Hematopoietic multipotent progenitor cell (in vitro differentiated cells): ENCODE results near the gene SLC25A47. TPM values are rescaled to one million over a fixed set of nuclear protein-coding genes. Genes with fewer than 3 reads are reported as not detected.
"Not testable (repeated sequence)": the region's sequence is repeated elsewhere in the genome, so short reads cannot be mapped to it uniquely, and the experiment has no call there.

Experiments
- DNase-seq, 3 donors: peaks; one replicate each; pipeline ENCODE4 v3.0.0-alpha.2; 2011 to 2015; ENCODE audit warnings: low read depth in 2 of 3, low spot score in 2 of 3
- total RNA-seq: library from RNA; depleted of rRNA; stranded (reverse); fragments of >200 nt; gene quantifications from one replicate; pipeline ENCODE4 v1.2.3, GENCODE V29; 2012

Gene SLC25A47
- total RNA-seq, 1 donor, result not detected

DNA sequence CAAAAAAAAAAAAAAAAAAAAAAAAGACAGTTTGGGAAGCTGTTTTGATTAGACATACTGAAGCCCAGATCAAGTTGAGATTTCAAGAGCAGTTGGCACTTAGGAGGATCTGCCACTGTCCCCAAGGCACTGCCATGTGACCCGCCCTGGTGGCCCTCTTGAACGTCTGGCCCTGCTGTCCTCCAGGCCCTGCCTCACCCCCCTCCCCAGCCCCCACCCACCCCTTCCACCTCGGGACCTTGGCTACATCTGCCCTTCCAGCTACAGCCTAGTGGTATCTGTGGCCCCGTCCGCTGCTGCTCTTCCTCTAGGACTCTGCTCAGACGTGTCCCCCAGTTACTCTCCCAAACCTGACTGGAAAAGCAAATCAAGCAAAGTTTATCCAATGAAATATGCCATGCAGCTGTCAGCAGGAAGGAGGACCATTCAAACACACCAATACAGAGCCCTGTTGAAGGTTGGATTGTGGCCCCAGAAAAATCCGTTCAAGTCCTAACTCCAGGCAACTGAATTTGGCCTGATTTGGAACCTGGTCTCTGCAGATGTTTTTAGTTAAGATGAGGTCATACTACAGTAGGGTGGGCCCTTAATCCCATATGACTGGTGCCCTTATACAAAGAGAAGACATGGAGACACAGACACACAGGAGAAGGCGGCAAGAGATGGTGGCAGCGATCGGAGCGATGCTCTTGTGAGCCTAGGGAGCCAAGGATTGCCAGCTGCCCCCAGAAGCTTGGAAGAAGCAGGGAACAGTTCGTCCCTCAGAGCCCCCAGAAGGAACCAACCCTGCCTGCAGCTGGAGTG is 34.6 kb upstream of the SLC25A47 start:
- DNase-seq, result no peak

DNA sequence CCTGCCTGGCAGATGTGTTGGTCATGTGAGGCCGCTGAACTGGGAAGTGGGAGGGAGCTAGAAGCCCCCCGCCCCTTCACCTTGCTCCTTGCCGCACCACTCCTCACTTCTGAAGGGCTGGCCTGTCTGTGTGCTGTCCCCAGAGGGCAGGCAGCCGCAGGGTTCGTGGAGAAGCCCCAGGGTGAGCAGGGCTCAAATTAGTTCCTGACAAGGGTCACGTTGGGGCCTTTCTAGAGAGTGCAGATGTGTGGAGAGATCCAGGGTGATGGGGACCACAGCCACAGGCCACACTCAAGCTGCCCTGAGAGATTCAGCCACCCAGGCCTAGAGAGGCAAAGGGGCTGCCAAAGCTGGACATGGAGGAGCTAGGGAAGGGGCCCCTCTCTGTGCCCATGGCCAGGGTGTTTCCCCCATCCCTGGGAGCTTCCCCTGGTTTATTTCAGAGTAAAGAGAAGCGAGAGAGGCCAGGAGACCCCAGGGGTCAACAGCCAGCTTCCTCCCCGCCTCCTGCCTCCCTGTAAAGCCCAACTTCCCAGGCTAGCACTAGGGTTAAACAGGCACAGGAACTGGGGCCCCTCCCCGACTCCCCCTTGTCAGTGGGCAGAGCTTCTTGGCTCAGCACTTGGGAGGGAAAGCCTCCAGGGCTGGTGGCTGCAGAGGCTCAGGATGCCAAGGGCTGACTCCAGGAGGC is 33.1 kb upstream of the SLC25A47 start:
- no peak for DNase-seq

DNA sequence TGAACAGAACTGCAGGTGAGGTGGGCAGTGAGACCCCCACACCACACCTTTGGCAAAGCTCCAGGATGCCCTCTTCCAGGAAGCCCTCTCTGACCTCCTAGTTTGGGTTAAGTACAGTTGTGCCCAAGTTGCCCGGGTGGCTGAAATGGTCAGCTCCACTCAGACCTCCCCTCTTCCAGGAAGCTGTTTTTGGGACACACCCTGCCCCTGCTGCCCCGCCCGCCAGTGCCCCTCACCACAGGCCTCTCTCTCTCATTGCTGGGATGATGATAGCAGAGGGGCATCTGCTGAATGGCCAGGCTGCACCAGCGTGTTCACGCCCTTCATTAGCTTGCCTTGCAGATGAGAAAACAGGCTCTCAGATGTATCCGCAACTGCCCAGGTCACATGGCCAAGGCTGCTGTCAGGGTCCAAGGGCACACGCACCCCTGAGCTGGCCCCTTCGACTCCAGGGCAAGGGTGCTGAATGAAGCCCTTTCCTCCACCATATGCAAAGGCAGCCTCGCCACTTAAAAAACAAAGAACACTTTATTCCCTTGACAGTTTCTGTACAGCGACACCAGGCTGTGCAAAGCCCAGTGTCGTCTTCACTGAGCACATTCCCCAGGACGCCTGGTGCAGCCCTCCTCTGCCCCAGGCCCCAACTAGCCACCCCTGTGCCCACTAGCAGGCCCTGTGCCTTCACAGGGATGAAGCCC is 32.4 kb upstream of the SLC25A47 start:
- DNase-seq, result no peak

DNA sequence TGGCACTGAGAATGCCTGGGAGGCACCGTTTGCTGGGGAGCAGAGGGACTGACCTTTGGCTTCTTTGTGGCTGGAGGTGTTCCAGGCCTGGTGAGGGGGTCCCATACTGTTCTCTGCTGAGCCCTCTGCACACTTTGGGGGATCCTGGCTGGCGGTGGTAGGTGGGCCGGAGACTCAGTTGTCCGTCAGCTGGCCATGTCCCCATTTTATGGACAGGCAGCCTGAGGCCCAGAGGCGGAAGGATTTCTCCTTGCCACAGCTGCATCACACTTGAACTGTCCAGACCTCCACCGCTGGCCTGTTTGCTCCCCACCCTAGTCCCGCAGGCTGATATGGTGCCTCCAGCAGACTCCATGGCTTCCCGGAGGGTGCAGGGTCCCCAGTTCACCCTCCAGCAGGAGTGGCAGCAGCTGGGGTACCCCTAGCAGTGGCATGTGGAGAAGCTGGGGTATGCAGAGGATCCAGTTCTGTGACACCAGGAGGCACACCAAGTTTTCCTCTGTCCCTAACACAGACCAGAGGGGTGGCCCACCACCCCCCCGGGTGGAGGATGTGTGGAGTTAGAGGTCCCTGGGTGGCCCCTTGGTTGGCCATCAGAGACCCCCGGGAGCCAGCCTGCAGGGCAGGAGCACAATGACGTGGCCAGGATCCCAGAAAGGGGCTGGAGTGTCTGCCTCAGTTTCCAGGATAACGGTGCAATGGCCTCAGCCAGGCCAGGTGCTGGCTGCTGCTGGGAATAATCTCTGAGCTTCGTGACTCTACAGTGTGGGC is 31.6 kb upstream of the SLC25A47 start:
- no peak for DNase-seq

DNA sequence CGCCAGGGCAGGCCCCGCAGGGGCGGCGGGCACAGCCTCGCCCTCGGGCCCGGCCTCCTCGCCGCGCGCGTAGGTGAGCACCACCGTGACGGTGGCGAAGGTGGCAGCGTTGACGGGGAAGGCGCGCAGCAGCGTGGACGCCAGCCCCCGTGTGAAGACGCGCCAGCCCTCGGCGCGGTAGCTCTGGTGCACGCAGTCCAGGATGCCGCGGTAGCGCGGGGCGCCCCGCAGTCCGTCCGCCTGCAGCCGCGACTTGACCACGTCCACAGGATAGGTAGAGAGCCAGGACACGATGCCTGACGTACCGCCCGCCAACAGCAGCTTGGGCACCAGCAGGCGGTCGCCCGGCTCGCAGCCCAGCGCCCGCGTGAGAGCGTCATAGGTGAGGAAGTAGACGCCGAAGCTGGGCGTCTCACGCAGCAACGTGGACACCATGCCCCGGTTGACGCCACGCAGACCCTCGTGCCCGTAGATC is 30.8 kb upstream of the SLC25A47 start:
- no peak for DNase-seq

DNA sequence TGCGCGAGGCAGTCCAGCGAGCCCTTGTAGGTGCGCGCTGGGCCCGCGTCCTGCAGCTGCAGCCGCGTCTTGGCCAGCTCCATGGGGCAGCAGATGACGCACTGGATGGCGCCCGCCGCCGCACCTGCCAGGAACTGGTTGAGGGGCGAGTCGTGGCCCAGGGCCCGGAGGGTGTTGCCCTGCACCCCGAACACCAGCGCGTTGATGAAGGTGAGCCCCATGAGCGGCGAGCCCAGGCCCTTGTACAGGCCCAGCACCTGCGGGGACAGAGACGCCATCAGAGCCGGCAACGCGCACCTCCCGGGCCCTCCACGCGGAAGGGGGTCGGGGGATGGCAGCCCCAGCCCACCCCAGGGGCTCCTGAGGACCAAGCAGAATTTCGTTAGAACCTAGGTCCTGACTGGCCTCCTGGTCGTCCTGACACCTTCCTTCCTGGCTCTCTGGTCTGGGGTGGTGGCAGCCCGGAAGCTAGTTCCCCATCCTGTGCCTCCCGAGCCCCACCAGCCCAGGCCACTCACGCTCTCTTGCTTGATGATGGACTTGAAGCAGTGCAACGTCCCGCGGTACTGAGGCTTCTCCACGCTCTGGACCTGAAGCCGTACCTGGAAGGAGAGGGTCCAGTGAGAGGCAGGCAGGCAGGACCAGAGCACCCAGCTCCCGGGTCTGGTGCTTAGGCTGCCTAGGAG is 30.2 kb upstream of the SLC25A47 start:
- DNase-seq, result no peak

DNA sequence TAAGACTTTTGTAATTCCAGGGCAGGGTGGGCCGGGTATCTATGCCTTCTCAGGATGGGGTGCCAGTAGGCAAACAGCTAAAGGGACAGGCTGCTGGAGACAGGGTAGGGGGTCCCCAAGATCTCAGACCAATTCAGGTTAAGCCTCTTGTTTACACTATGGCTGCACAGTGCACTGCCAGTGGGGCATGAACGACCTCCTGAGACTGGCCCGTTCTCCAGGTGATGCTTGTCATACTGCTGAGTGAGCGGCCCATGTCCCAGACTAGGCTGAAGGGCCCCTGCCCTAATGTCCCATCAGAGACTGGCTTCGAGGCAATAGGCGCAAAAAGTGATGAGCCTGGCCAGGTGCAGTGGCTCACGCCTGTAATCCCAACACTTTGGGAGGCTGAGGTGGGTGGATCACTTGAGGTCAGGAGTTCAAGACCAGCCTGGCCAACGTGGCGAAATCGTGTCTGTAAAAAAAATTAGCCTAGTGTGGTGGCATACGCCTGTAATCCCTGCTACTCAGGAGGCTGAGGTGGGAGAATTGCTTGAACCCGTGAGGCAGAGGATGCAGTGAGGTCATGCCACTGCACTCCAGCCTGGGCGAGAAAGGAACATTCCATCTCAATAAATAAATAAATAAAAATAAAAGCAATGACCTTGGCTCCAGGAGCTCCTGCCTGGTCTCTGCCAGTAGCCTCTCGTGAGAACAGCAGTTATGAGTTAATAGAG is 29.5 kb upstream of the SLC25A47 start:
- DNase-seq, result no peak

DNA sequence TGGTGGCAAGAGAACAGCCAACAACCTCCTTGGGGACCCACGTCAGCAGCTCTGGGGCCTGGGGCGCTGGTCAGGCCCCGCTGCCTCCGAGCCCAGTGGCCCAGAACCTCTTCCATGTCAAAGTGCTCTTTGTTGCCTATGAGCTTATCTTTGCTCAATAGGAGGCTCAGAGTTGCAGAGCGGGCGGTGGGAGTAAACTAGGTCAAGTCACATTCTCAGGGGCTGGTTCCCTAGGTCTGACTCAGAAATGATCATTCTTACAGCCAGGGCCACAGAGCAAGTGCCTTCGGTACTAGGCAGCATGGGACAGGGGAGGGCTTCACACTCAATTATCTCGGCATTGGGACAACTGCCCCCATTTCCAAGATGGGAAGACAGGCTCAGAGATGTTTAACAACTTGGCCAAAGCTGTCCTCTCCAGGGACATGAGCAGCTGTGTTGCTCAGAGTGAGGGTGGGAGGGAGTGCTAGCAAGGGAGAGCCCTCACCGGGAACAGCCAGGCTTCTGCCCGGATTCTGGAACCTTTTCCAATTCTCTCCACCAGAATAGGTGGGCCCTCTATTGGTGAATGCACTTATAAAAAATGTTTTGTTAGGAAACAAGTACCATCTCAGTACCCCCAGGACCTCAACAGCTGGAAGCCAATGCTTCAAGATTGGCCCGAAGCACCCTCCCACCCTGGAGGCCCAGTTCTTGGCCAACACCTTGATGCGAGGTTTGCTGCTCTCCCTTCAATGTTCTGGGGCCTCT is 28.8 kb upstream of the SLC25A47 start:
- no peak for DNase-seq

DNA sequence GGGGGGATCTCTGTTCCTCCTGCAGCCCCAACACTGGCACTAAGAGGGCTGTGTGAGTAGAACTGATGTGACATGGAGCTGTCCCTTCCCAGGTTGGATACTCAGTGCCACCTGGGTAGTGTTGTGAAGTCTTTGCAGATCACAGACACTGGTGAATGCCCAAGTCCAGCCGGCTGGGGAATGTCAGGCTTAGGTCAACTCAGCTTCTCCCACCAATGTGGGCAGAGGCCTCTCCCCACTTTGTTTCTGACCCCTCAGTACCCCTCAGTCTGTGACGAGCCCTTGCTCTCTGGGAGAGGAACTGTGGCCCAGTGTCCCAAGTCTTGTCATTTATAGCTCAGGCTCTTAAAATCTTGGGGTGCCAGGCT is 28.2 kb upstream of the SLC25A47 start:
- no peak for DNase-seq

DNA sequence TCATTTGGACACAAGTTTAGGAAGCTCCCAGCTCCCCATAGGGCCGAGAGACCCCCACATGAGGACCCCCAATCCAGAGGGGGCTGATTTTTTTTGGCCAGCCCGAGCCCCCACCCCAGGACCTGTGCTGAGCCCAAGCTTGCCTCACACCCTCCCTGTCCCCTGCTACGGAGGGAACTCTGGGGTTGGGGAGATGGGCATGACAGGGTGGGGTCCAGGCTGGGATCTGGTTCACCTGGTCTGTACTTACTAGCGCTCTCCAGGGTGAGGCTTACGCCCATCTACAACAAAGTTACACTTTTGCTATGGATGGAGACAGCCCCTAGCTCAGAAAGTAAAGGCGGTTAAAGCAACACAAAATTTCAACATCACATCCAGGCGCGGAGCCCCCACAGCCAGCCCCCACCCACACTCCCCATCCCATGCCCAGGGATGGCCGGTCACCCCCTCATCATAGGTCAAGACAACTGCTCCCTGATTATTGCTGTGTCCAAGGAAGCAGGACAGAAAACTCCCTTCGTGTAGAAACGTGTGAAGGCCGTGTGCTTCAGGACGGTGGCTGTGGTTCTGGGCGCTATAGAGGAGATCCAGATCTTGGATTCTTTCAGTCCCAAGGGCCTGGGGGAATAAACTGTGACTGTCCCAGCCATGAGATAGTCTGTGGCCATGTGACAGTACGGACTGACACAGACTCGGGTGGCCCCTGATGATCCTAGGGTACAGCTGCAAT is 27.6 kb upstream of the SLC25A47 start:
- DNase-seq, result no peak

DNA sequence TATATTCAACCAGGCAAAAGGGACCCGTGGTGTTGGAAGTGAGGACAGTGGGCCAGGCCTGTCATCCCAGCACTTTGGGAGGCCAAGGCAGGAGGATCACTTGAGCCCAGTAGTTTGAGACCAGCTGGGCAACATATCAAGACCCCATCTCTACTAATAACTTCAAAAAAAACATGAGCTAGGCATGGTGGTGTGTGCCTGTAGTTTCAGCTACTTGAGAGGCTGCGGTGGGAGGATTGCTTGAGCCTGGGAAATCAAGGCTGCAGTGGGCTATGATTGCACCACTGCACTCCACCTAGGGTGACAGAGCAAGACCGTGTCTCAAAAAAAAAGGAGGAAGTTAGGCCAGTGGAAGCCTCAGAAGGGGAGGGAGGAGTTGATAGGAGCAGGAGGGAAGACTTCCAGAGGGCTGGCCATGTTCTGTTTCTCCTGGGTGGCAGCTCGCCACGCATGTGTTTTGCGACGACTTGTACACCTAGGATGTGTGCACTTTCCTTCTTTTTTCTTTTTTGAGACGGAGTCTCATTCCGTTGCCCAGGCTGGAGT is 27.0 kb upstream of the SLC25A47 start:
- DNase-seq, result peak in 1 of 3 donors; percentile 49

DNA sequence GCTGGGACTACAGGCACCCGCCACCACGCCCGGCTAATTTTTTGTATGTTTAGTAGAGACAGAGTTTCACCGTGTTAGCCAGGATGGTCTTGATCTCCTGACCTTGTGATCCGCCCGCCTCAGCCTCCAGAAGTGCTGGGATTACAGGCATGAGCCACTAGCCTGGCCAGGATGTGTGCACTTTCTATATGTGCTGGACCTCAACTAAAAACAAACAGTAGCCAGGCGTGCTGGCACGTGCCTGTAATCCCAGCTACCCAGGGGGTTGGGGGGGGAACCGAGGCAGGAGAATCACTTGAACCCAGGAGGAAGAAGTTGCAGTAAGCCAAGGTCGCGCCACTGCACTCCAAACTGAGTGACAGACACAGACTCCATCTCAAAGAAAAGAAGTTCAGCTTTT is 26.4 kb upstream of the SLC25A47 start:
- not testable (repeated sequence) for DNase-seq

DNA sequence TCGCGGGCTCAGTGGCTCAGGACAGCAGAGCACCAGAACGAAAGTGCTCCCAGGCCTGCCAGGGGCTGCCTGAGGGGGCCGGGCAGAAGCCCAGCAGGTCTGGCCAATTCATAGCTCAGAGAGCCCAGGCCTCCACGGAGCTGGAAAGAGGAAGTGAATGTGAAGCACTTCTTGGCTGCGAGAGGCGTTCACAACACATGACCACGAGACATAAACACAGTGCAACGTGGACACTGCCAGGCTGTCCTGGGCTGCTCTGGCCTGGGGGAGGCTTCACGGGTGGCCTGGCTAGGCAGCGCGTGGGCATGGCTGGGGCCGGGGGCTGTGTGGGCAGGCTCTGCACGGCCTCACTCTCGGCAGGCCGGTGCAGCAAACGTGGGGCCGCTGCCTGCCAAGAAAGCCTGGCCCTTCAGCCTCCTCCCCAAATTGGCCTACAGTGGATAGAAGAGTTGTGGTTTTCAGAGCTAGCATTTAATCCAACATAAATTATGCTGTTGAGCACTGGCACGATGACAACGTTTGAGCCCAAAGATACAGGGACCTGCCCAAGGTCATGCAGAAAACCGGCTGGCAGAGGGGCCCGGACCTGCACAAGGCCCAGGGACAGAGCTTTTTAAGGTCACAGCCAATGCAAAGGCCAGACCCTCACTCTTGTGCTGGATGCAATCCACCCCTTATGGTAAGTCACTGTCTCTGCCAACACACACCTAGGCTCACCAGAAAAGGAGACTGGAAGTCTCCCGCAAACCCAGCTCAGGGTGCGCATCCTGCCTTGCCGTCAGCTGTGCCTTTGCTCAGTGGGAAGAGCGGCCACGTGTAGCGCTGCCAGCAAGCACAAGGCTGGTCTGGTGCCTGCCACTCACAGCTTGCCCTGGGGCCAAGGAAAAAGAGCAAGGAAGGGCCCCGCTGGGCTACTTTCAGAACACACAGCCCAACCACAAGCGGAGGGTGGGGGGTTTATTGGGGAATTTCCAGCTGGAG is 25.5 kb upstream of the SLC25A47 start:
- peak in 2 of 3 donors; percentile 74 to 80 for DNase-seq

DNA sequence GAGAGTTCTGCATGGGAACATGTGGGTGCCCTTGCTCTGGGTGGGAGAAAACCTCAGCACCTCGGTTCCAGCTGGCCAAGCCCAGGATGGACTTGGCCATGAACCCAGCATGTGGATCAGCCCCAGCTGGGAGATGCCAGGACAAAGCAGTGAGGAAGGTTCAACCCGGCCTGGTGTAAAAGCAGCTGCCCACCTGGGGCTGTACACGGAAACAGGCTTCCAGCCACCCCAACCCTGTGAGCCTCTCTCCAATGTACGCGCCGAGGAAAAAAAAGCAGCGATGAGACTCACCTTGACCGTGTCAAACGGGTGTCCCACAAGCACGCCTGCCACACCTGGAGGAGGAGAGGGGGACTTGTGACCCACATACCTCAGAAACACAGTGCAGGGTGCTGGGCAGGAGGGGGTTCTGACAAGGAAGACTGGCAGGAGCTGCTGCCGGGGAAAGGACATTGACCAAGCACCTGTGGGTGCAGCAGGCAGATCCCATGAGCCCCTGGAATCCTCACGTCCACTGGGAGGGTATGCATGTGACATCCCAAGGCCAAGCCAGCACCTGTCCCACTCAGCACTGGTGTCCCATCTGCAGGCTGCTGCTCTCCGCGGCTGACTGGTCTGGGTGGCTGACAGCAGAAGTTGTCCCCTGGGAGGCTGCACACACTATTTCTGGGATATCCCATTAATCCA is 24.4 kb upstream of the SLC25A47 start:
- DNase-seq, result no peak

DNA sequence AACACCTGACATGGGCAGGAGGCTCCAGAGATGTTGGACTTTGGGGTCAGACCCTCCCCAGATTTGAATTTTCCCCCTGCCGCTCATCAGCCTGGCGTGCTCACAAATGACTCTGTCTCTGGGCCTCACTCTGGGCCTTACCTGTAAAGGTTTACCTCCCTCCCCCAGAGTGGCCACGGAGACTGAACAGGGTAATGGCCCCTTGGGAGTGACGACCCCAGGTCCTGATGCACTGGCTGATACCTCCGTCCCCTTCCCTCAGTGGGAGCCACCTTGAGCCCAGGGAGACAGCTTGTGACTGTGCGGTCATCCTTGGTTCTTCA is 23.9 kb upstream of the SLC25A47 start:
- no peak for DNase-seq

DNA sequence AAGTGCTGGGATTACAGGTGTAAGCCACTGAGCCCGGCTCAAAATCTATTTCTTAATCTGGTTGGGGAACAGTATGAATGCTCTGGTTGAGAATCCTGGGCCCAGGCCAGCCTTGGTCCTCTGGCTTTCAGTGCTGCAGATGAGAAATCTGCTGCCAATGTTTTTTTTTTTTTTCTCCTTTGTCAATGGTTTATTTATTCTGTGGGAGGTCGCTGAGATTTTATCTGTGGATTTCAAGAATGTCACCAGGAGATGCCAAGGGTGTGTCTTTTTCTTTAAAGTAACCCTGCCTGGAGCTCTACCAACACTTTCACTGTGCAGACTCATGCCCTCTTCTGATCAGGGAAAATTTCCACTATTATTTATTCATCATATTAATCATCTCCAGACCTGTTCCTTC is 20.5 kb upstream of the SLC25A47 start:
- no peak for DNase-seq
